CD14-positive monocyte (primary cell): ENCODE measurements around the gene SRPRB. TPM values are rescaled to one million over a fixed set of nuclear protein-coding genes. Genes with fewer than 3 reads are reported as not detected.
A peak's percentile ranks its signal among the peaks of the same experiment; 100 is the strongest.

Source experiments
- DNase-seq, 3 donors: peaks; one replicate each; pipeline ENCODE4 v3.0.0-alpha.2; 2011 to 2022
- H2AFZ ChIP-seq: 2 replicates; pipeline ENCODE4 v1.6.0; 2012; ENCODE audit warnings: mild to moderate bottlenecking, low read depth, low read length, inconsistent platforms; ENCODE audit not compliant: insufficient read depth, poor library complexity, severe bottlenecking
- H3K27ac ChIP-seq, 2 donors: 1 replicate in 1 of 2; 2 replicates in 1 of 2; pipeline ENCODE4 v1.5.1; 2012 to 2013; ENCODE audit warnings: low read length in 2 of 2, control low read depth in 1 of 2, inconsistent platforms in 1 of 2, low read depth in 1 of 2, mild to moderate bottlenecking in 1 of 2
- H3K27me3 ChIP-seq, 2 donors: one replicate each; pipeline versions ENCODE4 v1.6.0 to v1.6.1; 2011 to 2013; ENCODE audit warnings: low read length in 2 of 2; ENCODE audit not compliant: control insufficient read depth in 2 of 2, insufficient read depth in 2 of 2
- H3K36me3 ChIP-seq, 2 donors: replicated peaks in 1 of 2; 1 replicate in 1 of 2; 2 replicates in 1 of 2; pipeline versions ENCODE4 v1.5.1 to v1.6.1; 2012 to 2013; ENCODE audit warnings: low read length in 2 of 2, control low read depth in 1 of 2, inconsistent platforms in 1 of 2, mild to moderate bottlenecking in 1 of 2; ENCODE audit not compliant: insufficient read depth in 2 of 2, control insufficient read depth in 1 of 2
- H3K4me1 ChIP-seq, 2 donors: 1 replicate in 1 of 2; 2 replicates in 1 of 2; pipeline versions ENCODE4 v1.5.1 to v1.6.1; 2012 to 2013; ENCODE audit warnings: low read length in 2 of 2, control low read depth in 1 of 2, inconsistent platforms in 1 of 2, mild to moderate bottlenecking in 1 of 2, moderate library complexity in 1 of 2; ENCODE audit not compliant: insufficient read depth in 2 of 2, control insufficient read depth in 1 of 2
- H3K4me2 ChIP-seq: replicated peaks from 2 replicates; pipeline ENCODE3; 2012; ENCODE audit warnings: low read length, moderate library complexity, mild to moderate bottlenecking; ENCODE audit not compliant: poor library complexity, severe bottlenecking; ENCODE audit errors: extremely low read depth
- H3K4me3 ChIP-seq, 3 experiments: fragments of 200-600 bp in 1 of 3; sonication (generic) in 1 of 3; replicated peaks in 1 of 3; 1 replicate in 2 of 3; 2 replicates in 1 of 3; pipeline ENCODE4 v1.5.1; 2011 to 2013; ENCODE audit warnings: low read length in 3 of 3, mild to moderate bottlenecking in 3 of 3, control low read depth in 2 of 3, low read depth in 2 of 3, inconsistent platforms in 1 of 3, moderate library complexity in 1 of 3
- H3K79me2 ChIP-seq: 2 replicates; pipeline ENCODE4 v1.6.0; 2012; ENCODE audit warnings: mild to moderate bottlenecking, control low read depth, inconsistent platforms, low read length, moderate library complexity; ENCODE audit not compliant: insufficient read depth
- H3K9ac ChIP-seq: 2 replicates; pipeline ENCODE4 v1.6.0; 2017; ENCODE audit warnings: low read length, mild to moderate bottlenecking; ENCODE audit not compliant: insufficient read depth, poor library complexity, severe bottlenecking
- H3K9me3 ChIP-seq, 2 donors: replicated peaks in 1 of 2; 1 replicate in 1 of 2; 2 replicates in 1 of 2; pipeline versions ENCODE4 v1.5.1 to v1.6.1; 2012 to 2013; ENCODE audit warnings: low read length in 2 of 2, control low read depth in 1 of 2; ENCODE audit not compliant: control insufficient read depth in 1 of 2, insufficient read depth in 1 of 2
- H4K20me1 ChIP-seq: 2 replicates; pipeline ENCODE4 v1.6.0; 2012; ENCODE audit warnings: mild to moderate bottlenecking, low read length, control low read depth, moderate library complexity; ENCODE audit not compliant: insufficient read depth
- H3K27ac Mint-ChIP-seq, 7 donors: one replicate each; pipeline ENCODE4 v1.8.0; 2020; ENCODE audit warnings: mild to moderate bottlenecking in 7 of 7, mixed read lengths in 7 of 7, moderate library complexity in 6 of 7, inconsistent platforms in 2 of 7
- H3K27me3 Mint-ChIP-seq, 3 donors: one replicate each; pipeline ENCODE4 v1.8.0; 2021 to 2022; ENCODE audit warnings: low read depth in 3 of 3, mild to moderate bottlenecking in 3 of 3, mixed read lengths in 3 of 3, moderate library complexity in 3 of 3, inconsistent platforms in 1 of 3
- H3K36me3 Mint-ChIP-seq, 2 donors: one replicate each; pipeline ENCODE4 v1.8.0; 2020; ENCODE audit warnings: mixed read lengths in 2 of 2, inconsistent platforms in 1 of 2, mild to moderate bottlenecking in 1 of 2
- H3K4me1 Mint-ChIP-seq: one replicate; pipeline ENCODE4 v1.8.0; 2020; ENCODE audit warnings: mild to moderate bottlenecking, mixed read lengths
- H3K4me3 Mint-ChIP-seq, 2 donors: one replicate each; pipeline ENCODE4 v1.8.0; 2020; ENCODE audit warnings: mild to moderate bottlenecking in 2 of 2, mixed read lengths in 2 of 2, moderate library complexity in 1 of 2
- H3K9me3 Mint-ChIP-seq, 7 donors: one replicate each; pipeline ENCODE4 v1.8.0; 2020 to 2022; ENCODE audit warnings: mixed read lengths in 7 of 7, mild to moderate bottlenecking in 6 of 7, moderate library complexity in 6 of 7, inconsistent platforms in 2 of 7
- WGBS: methylation state at CpG from one replicate; pipeline ENCODE4 v1.1.5; 2013; ENCODE audit warnings: missing lambda C conversion rate; ENCODE audit not compliant: insufficient coverage; 5-methylcytosine and 5-hydroxymethylcytosine counted together
- intact Hi-C, 2 donors: fragments of 100-400 bp; cut with micrococcal nuclease; formaldehyde crosslinking; loops; one replicate each; pipeline versions ENCODE4 v1.15.0 to v1.15.1; 2023
- polyA plus RNA-seq, 3 donors: library from polyadenylated mRNA; depleted of rRNA in 1 of 3; unstranded in 2 of 3; stranded (reverse) in 1 of 3; fragments of 300-500 nt in 2 of 3; fragments of >200 nt in 1 of 3; fragmentation: Illumina TruSeq in 2 of 3; gene quantifications; 1 replicate in 2 of 3; 2 replicates in 1 of 3; pipeline ENCODE4 v1.2.3, GENCODE V29; 2012 to 2021
- TF ChIP-seq, protein P1 (sequence below): fragments of 200-600 bp; IDR thresholded peaks from one replicate; pipeline ENCODE4 v1.8.0; 2022; ENCODE audit warnings: antibody characterized with exemption, mild to moderate bottlenecking

The SRPRB gene
- polyA plus RNA-seq, 3 donors = 6.1 to 30.6 (median 29.9) TPM

DNA sequence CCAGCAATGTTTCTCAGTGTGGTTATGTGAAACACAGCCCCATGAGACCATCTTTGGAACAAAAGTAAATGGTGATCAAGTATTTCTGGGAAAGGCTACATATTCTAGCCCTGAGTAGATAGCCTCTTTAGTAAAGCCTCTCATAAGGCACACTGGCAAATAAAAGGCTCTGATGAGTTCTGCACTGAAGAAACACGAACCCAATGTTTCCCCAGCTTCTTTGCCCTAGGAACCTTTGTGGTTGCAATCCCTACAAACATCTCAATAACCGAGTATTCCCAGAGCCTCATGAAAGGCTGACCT lies 48.3 kb downstream of the SRPRB start:
- Histone ChIP-seq H3K9ac (no peak overlapping the region), H3K4me2 (no peak overlapping the region), H3K36me3 (no peaks in the 10 kb centered on the region), H3K9me3 (no peaks in the 10 kb centered on the region), H3K27me3 (no peaks in the 10 kb centered on the region), H3K79me2 (no peaks in the 10 kb centered on the region), H2AFZ (no peak overlapping the region), H3K27ac (no peak overlapping the region), H3K4me3 (no peak overlapping the region), H4K20me1 (no peaks in the 10 kb centered on the region), H3K4me1 (no peaks in the 10 kb centered on the region)
- intact Hi-C loops = no loop called here
- Mint-ChIP-seq H3K36me3 (no peaks in the 10 kb centered on the region), H3K4me1 (peaks cover 7% of the 10 kb centered on the region), H3K27me3 (peaks cover 0 to 3% (median 1%) of the 10 kb centered on the region in 3 donors), H3K27ac (no peak overlapping the region), H3K4me3 (no peak overlapping the region), H3K9me3 (peaks cover 0 to 7% (median 0%) of the 10 kb centered on the region in 7 donors)
- TF ChIP-seq, protein P1, sequence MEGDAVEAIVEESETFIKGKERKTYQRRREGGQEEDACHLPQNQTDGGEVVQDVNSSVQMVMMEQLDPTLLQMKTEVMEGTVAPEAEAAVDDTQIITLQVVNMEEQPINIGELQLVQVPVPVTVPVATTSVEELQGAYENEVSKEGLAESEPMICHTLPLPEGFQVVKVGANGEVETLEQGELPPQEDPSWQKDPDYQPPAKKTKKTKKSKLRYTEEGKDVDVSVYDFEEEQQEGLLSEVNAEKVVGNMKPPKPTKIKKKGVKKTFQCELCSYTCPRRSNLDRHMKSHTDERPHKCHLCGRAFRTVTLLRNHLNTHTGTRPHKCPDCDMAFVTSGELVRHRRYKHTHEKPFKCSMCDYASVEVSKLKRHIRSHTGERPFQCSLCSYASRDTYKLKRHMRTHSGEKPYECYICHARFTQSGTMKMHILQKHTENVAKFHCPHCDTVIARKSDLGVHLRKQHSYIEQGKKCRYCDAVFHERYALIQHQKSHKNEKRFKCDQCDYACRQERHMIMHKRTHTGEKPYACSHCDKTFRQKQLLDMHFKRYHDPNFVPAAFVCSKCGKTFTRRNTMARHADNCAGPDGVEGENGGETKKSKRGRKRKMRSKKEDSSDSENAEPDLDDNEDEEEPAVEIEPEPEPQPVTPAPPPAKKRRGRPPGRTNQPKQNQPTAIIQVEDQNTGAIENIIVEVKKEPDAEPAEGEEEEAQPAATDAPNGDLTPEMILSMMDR = no peak
- WGBS = 90% methylated on average over 2 of the region's 2 CpGs
- no peak for DNase-seq

DNA sequence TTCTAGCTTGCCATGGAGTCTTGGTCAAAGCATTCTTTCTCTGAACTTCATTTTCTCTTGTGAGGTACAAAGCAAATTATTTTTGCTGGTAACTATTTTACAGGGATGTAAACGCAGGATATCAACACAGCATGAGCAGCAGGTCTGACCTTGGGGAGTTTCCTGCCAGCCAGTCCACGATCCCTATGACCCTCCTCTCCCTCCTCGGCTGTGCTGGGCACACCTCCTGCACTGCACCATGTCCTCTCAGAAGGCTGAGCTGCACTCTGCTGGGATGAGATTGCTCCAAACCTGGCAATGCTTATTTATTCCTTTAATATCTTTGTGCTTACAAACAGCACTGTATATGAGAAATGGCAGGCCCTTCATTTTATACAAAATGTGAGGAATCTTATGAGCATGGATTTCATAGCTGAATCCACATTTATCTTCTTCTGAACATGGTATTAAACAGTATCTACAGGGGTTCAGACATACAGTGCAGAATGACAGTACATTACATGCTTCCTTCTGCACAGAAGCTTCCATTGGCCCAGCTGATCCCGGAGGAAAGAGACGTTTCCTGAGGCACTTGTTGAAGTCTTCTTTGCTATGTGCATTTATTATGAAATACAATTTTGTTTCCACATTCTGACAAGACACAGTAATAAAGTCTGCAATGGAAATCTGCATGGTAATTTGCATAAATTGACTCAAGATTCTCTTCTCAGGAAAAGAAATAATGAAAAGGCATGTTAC lies 48.8 kb downstream of the SRPRB start:
- TF ChIP-seq, protein P1 = no peak

More for the DNA sequence above, 48.8 kb downstream of the SRPRB start:
- no peak overlapping the region for H3K27ac ChIP-seq
- no peaks in the 10 kb centered on the region for H3K27me3 ChIP-seq
- WGBS = 93% methylated on average over 2 of the region's 5 CpGs
- intact Hi-C loops = no loop called here
- peaks cover 7% of the 10 kb centered on the region for H3K4me1 Mint-ChIP-seq
- no peaks in the 10 kb centered on the region for H3K79me2 ChIP-seq
- H3K9me3 Mint-ChIP-seq = peaks cover 0 to 7% (median 0%) of the 10 kb centered on the region in 7 donors
- no peaks in the 10 kb centered on the region for H3K36me3 Mint-ChIP-seq
- H3K4me3 Mint-ChIP-seq = no peak overlapping the region
- no peak overlapping the region for H2AFZ ChIP-seq
- H3K9ac ChIP-seq = no peak overlapping the region
- no peaks in the 10 kb centered on the region for H3K9me3 ChIP-seq
- H4K20me1 ChIP-seq = no peaks in the 10 kb centered on the region
- no peak overlapping the region for H3K4me2 ChIP-seq
- no peaks in the 10 kb centered on the region for H3K4me1 ChIP-seq
- peaks cover 0 to 3% (median 1%) of the 10 kb centered on the region in 3 donors for H3K27me3 Mint-ChIP-seq
- H3K4me3 ChIP-seq = no peak overlapping the region
- H3K27ac Mint-ChIP-seq = peak overlapping the region in 1 of 7 donors; percentile 3
- no peak for DNase-seq
- no peaks in the 10 kb centered on the region for H3K36me3 ChIP-seq
